Panc1 (cell line): Measurements from ENCODE around the gene ALG2. TPM values are rescaled to one million over a fixed set of nuclear protein-coding genes. Genes with fewer than 3 reads are reported as not detected.
A peak's percentile ranks its signal among the peaks of the same experiment; 100 is the strongest.

Source experiments
- ATAC-seq: fragments of 200-7000 bp; cut with Tn5 transposase; 2 replicates; pipeline ENCODE4 v1.9.1; 2020; ENCODE audit warnings: mild to moderate bottlenecking, moderate library complexity
- BruUV-seq: library from RNA; stranded (reverse); fragments of 400-500 nt; replicated peaks from 2 replicates; lab custom pipeline; 2021; lab: Mats Ljungman, UMichigan
- CTCF ChIA-PET: fragments of 300-600 bp; sonication (Branson Sonifier 250); formaldehyde crosslinking; loops from one replicate; lab custom pipeline; 2022; ENCODE audit warnings: antibody characterized with exemption; lab: Charles Lee
- POLR2A ChIA-PET: fragments of 300-600 bp; sonication (Branson Sonifier 250); formaldehyde crosslinking; loops from one replicate; lab custom pipeline; 2022; ENCODE audit warnings: antibody characterized with exemption; lab: Charles Lee
- DNase-seq: peaks from one replicate; pipeline ENCODE4 v3.0.0-alpha.2; 2010; ENCODE audit warnings: low read depth, low spot score
- H3K27ac ChIP-seq: 2 replicates; pipeline ENCODE4 v1.5.1; 2011; ENCODE audit warnings: mild to moderate bottlenecking, low read length, inconsistent platforms
- H3K27me3 ChIP-seq: fragments of 200-500 bp; sonication (Bioruptor generic); 2 replicates; pipeline ENCODE4 v1.6.0; 2014; ENCODE audit warnings: low read length, inconsistent platforms; ENCODE audit not compliant: control insufficient read depth, insufficient read depth
- H3K36me3 ChIP-seq: fragments of 200-500 bp; sonication (Bioruptor generic); 2 replicates; pipeline ENCODE4 v1.5.1; 2014; ENCODE audit warnings: inconsistent platforms, mild to moderate bottlenecking, low read length, moderate library complexity; ENCODE audit not compliant: control insufficient read depth, insufficient read depth
- H3K4me1 ChIP-seq: 2 replicates; pipeline ENCODE4 v1.5.1; 2011; ENCODE audit warnings: inconsistent platforms, mild to moderate bottlenecking, low read length, moderate library complexity; ENCODE audit not compliant: control insufficient read depth, insufficient read depth
- H3K4me3 ChIP-seq, 2 experiments: 2 replicates each; pipeline ENCODE4 v1.5.1; 2011 to 2012; ENCODE audit warnings: low read depth in 2 of 2, low read length in 2 of 2, mild to moderate bottlenecking in 2 of 2, inconsistent platforms in 1 of 2, moderate library complexity in 1 of 2
- H3K9me3 ChIP-seq: fragments of 200-500 bp; sonication (Bioruptor generic); 2 replicates; pipeline ENCODE4 v1.5.1; 2014; ENCODE audit warnings: low read depth, mild to moderate bottlenecking, inconsistent platforms, low read length, moderate library complexity; ENCODE audit not compliant: control insufficient read depth, insufficient read depth
- CTCF ChIP-seq: fragments of 450-650 bp; IDR thresholded peaks from 2 replicates; pipeline ENCODE4 v1.5.1; 2017; ENCODE audit warnings: mild to moderate bottlenecking
- POLR2AphosphoS5 ChIP-seq: IDR thresholded peaks from 2 replicates; pipeline ENCODE4 v1.6.1; 2012; ENCODE audit warnings: mild to moderate bottlenecking, low read depth, low read length, moderate library complexity
- REST ChIP-seq, 2 experiments: IDR thresholded peaks; 2 replicates each; pipeline ENCODE4 v1.6.1; 2011 to 2012; ENCODE audit warnings: low read depth in 2 of 2, control low read depth in 1 of 2, low read length in 1 of 2, mild to moderate bottlenecking in 1 of 2, moderate library complexity in 1 of 2; ENCODE audit not compliant: insufficient read depth in 1 of 2
- SIN3A ChIP-seq: IDR thresholded peaks from 2 replicates; pipeline ENCODE4 v1.6.1; 2012; ENCODE audit warnings: low read depth, mild to moderate bottlenecking, low read length, moderate library complexity, borderline replicate concordance; ENCODE audit not compliant: insufficient read depth
- TCF7L2 ChIP-seq: IDR thresholded peaks from 2 replicates; pipeline ENCODE4 v1.6.1; 2011; ENCODE audit warnings: mild to moderate bottlenecking, low read depth, low read length, inconsistent platforms
- in situ Hi-C: cut with HindIII; loops from 2 replicates; pipeline ENCODE4 v1.10.0; 2016; ENCODE audit warnings: low sequenced_read_pairs, low pct_unique_long_range_greater_than_20kb
- intact Hi-C: fragments of 100-400 bp; cut with micrococcal nuclease; formaldehyde crosslinking; loops from one replicate; pipeline ENCODE4 v1.10.0; 2022; ENCODE audit not compliant: unreplicated experiment
- total RNA-seq: library from RNA; stranded (reverse); gene quantifications from one replicate; pipeline ENCODE4 v1.2.1, GENCODE V29; 2021; ENCODE audit not compliant: unreplicated experiment

Gene ALG2
- total RNA-seq, 1 experiment from 2014 or later, result 20.8 TPM

- no peaks in the 10 kb centered on the region; the same call in none of the 2 replicates for H3K27me3 ChIP-seq
- DNase-seq (peak; percentile 42), ATAC-seq (peak; percentile 63; the same call in 1 of the 2 replicates)
- in situ Hi-C loops, result no loop called here
- H3K4me1 ChIP-seq, result no peaks in the 10 kb centered on the region
- TF ChIP-seq CTCF (peak; percentile 77), POLR2AphosphoS5 (no peak)
- intact Hi-C loops, result loop anchor here (10.0 kb wide), 1 partner anchor 748 kb away; no protein-coding TSS in a partner anchor
- no TSS peak for BruUV-seq
- ChIA-PET POLR2A (no interaction called here), CTCF (no interaction called here)
- H3K9me3 ChIP-seq, result no peaks in the 10 kb centered on the region
- H3K4me3 ChIP-seq, result no peak overlapping the region
- no peaks in the 10 kb centered on the region for H3K36me3 ChIP-seq
- H3K27ac ChIP-seq, result no peak overlapping the region
Observed at GRCh38 chr9:99266255-99267023, 44.7 kb upstream of the ALG2 start.

GRCh38 chr9:99265691-99266090, 43.9 kb upstream of the ALG2 start:
- no peak overlapping the region for H3K4me3 ChIP-seq
- ATAC-seq (no peak), DNase-seq (no peak)
- H3K9me3 ChIP-seq, result no peaks in the 10 kb centered on the region
- no peaks in the 10 kb centered on the region for H3K4me1 ChIP-seq
- intact Hi-C loops, result loop anchor here (10.0 kb wide), 1 partner anchor 749 kb away; no protein-coding TSS in a partner anchor
- no peaks in the 10 kb centered on the region; the same call in none of the 2 replicates for H3K27me3 ChIP-seq
- no peaks in the 10 kb centered on the region for H3K36me3 ChIP-seq
- ChIA-PET POLR2A (no interaction called here), CTCF (no interaction called here)
- BruUV-seq, result no TSS peak
- in situ Hi-C loops, result no loop called here
- TF ChIP-seq SIN3A (no peak), POLR2AphosphoS5 (no peak), REST (IDR thresholded peaks at IDR 0.05; ENCODE audit: insufficient read depth in 1 of 2, low read depth in 2 of 2, low read length in 1 of 2) (no peak), TCF7L2 (no peak), CTCF (no peak)
- no peak overlapping the region for H3K27ac ChIP-seq
